Thoracic aorta (tissue), 2 donors: ENCODE data around the gene CEP83. TPM values are rescaled to one million over a fixed set of nuclear protein-coding genes. Genes with fewer than 3 reads are reported as not detected.

Experiments
- ATAC-seq: fragments of 150-250 bp; one replicate; pipeline ENCODE4 v1.8.0; 2017; ENCODE audit warnings: low read depth; ENCODE audit not compliant: insufficient number of reproducible peaks, low FRiP score
- DNase-seq: peaks from one replicate; pipeline ENCODE4 v3.0.0-alpha.2; 2020; ENCODE audit warnings: low spot score
- H3K27ac ChIP-seq, 2 donors: fragments of 200-600 bp; sonication (generic); 1 replicate in 1 of 2; 2 replicates in 1 of 2; pipeline ENCODE4 v1.5.1; 2016; ENCODE audit warnings: mild to moderate bottlenecking in 2 of 2, moderate library complexity in 2 of 2
- H3K27me3 ChIP-seq: fragments of 200-600 bp; sonication (generic); replicated peaks from 2 replicates; pipeline ENCODE4 v1.6.0; 2016; ENCODE audit warnings: mild to moderate bottlenecking; ENCODE audit not compliant: insufficient read depth
- H3K36me3 ChIP-seq: fragments of 200-600 bp; sonication (generic); one replicate; pipeline ENCODE4 v1.5.1; 2016
- H3K4me1 ChIP-seq, 2 donors: fragments of 200-600 bp; sonication (generic); 1 replicate in 1 of 2; 2 replicates in 1 of 2; pipeline versions ENCODE4 v1.5.1 to v1.6.0; 2016; ENCODE audit warnings: low read depth in 2 of 2, mild to moderate bottlenecking in 1 of 2; ENCODE audit not compliant: control insufficient read depth in 1 of 2
- H3K4me3 ChIP-seq: fragments of 200-600 bp; sonication (generic); 2 replicates; pipeline ENCODE4 v1.5.1; 2016; ENCODE audit warnings: mild to moderate bottlenecking
- H3K9me3 ChIP-seq: fragments of 200-600 bp; sonication (generic); 2 replicates; pipeline ENCODE4 v1.5.1; 2016
- total RNA-seq, 2 donors: library from RNA; depleted of rRNA; stranded (reverse); fragments of >200 nt; gene quantifications; one replicate each; pipeline versions ENCODE4 v1.1.0 to v1.2.3, GENCODE V29; 2016
- TF ChIP-seq, protein P1 (sequence below): fragments of 200-600 bp; sonication (generic); IDR thresholded peaks from one replicate; pipeline ENCODE4 v1.5.1; 2019; ENCODE audit warnings: antibody characterized with exemption

CEP83 gene
- total RNA-seq, 2 donors from 2014 or later, result 17.2 to 35.6 TPM

DNA sequence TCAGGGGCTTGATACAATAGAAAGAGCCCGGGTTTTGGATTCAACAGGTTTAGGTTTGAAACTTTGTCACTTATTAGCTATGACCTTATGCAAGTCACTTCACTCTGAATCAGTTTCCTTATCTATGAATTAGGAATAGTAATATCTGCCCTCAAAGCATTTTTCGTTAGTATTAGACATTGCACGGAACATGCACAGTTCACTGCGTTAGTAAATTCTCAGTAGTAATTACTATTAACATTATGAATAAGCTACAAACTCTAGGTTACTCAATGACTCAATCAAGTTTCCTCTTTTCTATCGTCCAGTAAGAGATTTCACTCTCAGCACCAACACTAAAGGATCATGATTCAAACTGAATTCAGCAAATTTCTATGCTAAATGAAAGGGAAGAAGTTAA, 150.3 kb downstream of the CEP83 start:
- H3K27me3 ChIP-seq, result no peaks in the 10 kb centered on the region
- peaks cover 20 to 27% of the 10 kb centered on the region in 2 donors for H3K4me1 ChIP-seq
- H3K36me3 ChIP-seq, result no peaks in the 10 kb centered on the region
- no peaks in the 10 kb centered on the region for H3K9me3 ChIP-seq
- no peak overlapping the region for H3K27ac ChIP-seq
- DNase-seq (no peak), ATAC-seq (no peak)
- TF ChIP-seq, protein P1, sequence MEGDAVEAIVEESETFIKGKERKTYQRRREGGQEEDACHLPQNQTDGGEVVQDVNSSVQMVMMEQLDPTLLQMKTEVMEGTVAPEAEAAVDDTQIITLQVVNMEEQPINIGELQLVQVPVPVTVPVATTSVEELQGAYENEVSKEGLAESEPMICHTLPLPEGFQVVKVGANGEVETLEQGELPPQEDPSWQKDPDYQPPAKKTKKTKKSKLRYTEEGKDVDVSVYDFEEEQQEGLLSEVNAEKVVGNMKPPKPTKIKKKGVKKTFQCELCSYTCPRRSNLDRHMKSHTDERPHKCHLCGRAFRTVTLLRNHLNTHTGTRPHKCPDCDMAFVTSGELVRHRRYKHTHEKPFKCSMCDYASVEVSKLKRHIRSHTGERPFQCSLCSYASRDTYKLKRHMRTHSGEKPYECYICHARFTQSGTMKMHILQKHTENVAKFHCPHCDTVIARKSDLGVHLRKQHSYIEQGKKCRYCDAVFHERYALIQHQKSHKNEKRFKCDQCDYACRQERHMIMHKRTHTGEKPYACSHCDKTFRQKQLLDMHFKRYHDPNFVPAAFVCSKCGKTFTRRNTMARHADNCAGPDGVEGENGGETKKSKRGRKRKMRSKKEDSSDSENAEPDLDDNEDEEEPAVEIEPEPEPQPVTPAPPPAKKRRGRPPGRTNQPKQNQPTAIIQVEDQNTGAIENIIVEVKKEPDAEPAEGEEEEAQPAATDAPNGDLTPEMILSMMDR, result no peak
- H3K4me3 ChIP-seq, result no peak overlapping the region

DNA sequence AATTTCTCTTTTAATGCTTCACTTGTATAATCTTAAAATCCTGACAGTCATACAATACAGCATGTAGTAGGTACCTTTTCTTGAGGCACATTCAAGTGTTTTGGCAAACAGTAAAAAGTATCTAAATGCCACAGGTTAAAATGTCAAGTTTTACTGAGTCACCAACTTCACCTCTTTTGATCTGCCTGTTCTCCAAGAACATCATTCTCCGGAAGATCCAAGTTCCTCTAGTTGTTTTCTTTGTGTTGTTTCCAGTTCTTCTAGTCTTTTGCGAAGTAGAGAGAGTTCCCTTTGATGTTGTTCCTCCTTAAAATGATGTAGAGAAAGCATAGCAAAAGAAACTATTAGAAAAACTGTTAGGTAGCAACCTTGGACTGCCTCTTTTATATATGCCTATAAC, 151.1 kb downstream of the CEP83 start:
- DNase-seq, result no peak

DNA sequence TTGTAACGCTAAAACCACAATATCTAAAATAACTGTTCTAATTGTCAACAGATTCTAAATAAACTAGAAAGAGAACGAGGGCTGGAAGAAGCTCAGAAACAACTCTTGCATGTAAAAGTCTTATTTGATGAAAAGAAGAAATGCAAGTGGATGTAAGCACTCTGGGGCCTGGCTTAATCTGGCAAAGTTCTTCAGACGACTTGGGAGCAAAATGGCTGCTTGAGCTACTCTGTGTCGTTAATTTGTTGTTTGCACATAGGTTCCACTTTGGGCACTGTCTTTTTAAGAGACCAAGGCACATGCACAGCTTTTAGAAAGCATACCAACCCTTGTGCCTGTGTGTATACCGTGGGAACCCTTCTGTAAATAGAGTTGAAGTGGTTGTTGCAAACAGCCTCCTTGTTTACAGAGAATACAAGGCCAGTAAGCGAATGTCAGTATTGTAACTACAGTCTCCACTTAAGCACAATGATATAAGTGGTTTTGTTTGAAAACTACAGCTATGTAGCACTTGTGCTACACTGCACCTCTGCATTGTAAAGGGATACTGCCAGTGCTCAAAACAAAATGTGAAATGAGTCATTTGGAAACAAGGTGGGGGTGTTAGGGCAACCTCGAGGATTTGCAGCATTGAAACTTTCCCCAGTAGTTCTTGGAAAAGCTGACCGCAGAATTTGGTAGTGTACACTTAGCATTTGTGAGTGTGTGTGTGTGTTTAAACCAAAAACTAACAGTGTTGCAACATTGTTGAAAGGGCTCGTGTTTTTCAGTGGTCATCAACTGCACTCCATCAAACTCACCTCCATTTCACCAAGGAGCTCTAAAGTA, 154.3 kb downstream of the CEP83 start:
- peaks cover 26 to 34% of the 10 kb centered on the region in 2 donors for H3K4me1 ChIP-seq
- no peak for DNase-seq
- no peaks in the 10 kb centered on the region for H3K36me3 ChIP-seq
- TF ChIP-seq, protein P1, result no peak
- H3K27ac ChIP-seq, result peak overlapping the region; percentile 33 to 76
- H3K27me3 ChIP-seq, result no peaks in the 10 kb centered on the region
- H3K4me3 ChIP-seq, result peak overlapping the region; percentile 2
- H3K9me3 ChIP-seq, result no peaks in the 10 kb centered on the region
- peak; percentile 64 for ATAC-seq

More for the DNA sequence above, 151.1 kb downstream of the CEP83 start:
- H3K9me3 ChIP-seq, result no peaks in the 10 kb centered on the region
- H3K27ac ChIP-seq, result no peak overlapping the region
- H3K4me3 ChIP-seq, result no peak overlapping the region
- no peak for ATAC-seq
- no peaks in the 10 kb centered on the region for H3K27me3 ChIP-seq
- TF ChIP-seq, protein P1, result no peak
- peaks cover 26 to 34% of the 10 kb centered on the region in 2 donors for H3K4me1 ChIP-seq
- no peaks in the 10 kb centered on the region for H3K36me3 ChIP-seq

DNA sequence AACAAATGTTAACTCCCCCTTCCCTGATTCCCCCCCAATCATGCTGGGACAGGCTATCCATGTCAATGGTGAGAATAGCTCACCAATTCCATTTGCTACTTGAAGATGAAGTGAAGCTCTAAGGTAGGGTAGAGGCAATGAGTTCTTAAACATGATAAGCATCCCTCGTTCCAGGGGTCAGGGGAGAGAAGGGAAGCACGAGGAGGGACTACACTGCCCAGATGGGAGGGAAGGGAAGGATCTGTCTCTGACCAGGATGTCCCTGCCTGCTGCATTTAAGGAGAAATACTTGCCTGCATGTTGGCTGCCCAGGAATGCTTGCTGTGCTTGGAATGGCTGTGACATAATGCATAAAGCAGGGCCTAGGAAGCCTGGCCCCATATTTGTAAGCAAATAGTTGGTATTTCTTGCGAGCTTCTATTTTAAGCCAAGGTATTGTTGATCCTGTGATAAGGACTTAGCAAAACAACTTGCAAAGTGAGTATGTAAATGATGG, 155.1 kb downstream of the CEP83 start:
- H3K27ac ChIP-seq, result peak overlapping the region; percentile 33 to 76
- ATAC-seq, result peak; percentile 79

DNA sequence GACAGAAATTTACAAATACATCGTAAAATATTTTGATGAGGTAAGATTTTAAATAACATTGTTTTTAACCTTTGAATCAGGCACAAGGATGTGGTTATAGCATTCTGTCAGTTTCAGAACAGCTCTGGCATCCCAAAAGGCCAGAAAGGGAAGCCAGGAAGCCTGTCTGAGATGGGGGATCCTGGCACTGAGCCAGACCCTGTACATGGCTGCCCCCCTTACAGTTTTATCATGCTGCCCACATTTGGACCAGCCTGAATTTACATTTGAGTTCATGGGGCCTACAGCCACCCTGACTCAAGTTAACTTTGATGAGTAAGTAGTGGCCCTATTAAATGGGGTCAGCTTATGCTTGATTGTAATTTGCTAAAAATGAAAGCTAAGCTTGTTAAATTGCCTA, 155.7 kb downstream of the CEP83 start:
- TF ChIP-seq, protein P1, result no peak
- Histone ChIP-seq H3K27me3 (no peaks in the 10 kb centered on the region), H3K4me1 (peaks cover 26 to 33% of the 10 kb centered on the region in 2 donors), H3K36me3 (no peaks in the 10 kb centered on the region), H3K9me3 (no peaks in the 10 kb centered on the region), H3K27ac (peak overlapping the region; percentile 33 to 76), H3K4me3 (no peak overlapping the region)
- no peak for DNase-seq
- no peak for ATAC-seq

More for the DNA sequence above, 155.1 kb downstream of the CEP83 start:
- H3K27me3 ChIP-seq, result no peaks in the 10 kb centered on the region
- TF ChIP-seq, protein P1, result no peak
- peak overlapping the region; percentile 2 for H3K4me3 ChIP-seq
- H3K4me1 ChIP-seq, result peaks cover 26 to 34% of the 10 kb centered on the region in 2 donors
- H3K36me3 ChIP-seq, result no peaks in the 10 kb centered on the region
- DNase-seq, result no peak
- H3K9me3 ChIP-seq, result no peaks in the 10 kb centered on the region
